Measurements from ENCODE around the gene PRKCE.

GRCh38 chr2:45822272-45822630, 170.8 kb downstream of the PRKCE start:
- TF ChIP-seq POLR2A (IDR thresholded peaks at IDR 0.05) (no peak), CTCF (IDR thresholded peaks at IDR 0.05) (no peak)
